SKM-1 (cell line): ENCODE results near the gene EPHA2.

ENCODE experiments used
- DNase-seq: peaks from one replicate; lab custom pipeline; 2025; ENCODE audit not compliant: unreplicated experiment; lab: John Stamatoyannopoulos, UW

EPHA2 gene

DNA sequence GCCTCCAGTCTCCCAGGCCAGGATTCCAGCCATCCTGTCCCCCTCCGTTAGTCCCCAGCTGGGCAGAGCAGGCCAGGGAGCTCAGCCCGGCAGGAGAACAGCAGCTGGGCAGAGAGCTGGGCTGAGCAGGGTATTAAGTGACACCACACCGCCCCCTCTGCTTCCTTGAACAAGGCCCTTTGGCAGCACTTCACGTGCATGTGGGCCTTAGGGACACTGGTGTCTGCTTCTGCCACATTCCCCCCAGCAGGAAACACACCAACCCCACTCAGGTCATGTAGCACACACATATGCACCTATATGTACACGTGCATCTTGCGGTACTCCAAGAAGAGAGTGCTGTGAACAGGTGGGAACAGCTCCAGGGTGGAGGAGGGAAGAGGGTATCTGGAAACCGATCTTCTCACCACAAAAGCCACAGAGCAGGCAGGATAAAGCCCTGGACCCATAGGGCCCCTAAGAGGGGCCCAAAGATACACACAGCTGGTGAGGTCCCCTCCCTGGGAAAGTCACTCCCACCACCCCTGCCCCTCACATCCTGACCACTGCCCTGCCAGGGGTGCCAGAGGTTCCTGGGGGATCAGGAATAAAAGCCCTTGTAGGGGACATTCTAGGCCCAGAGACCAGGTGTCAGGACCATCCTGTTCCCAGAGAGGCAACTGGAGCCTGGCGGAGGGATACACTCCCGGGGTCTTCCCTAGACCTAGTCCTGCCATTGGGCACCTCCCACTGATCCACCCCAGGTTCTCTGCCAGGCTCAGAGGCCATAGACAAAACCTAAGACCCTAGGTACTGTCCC, 4.5 kb downstream of the EPHA2 start:
- no peak for DNase-seq

DNA sequence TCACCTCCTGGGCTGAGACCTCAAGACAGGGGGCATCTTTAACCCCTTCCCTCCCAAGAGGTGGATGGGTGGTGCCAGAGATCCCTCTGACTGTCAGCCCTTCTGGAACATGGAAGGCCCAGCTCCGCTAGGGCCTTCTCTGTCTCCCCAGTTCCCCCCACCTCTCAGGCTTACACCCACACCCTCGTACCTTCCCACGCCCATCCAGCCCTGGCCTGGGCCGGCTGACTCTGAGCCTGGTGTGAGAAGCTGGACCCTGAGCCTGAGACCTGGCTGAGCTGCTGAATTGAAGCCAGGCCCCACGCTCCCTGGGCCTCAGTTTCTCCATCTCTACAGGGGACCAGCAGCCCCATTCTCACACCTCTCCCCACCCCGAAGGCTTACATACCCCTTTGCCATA, 5.4 kb downstream of the EPHA2 start:
- DNase-seq: no peak

- no peak for DNase-seq
Measured at GRCh38 chr1:16149702-16150488, 6.0 kb downstream of the EPHA2 start.

- DNase-seq: no peak
Measured at GRCh38 chr1:16149146-16149545, 6.7 kb downstream of the EPHA2 start.

- DNase-seq: no peak
Measured at GRCh38 chr1:16148329-16149092, 7.4 kb downstream of the EPHA2 start.

- no peak for DNase-seq
Measured at GRCh38 chr1:16147156-16147926, 8.5 kb downstream of the EPHA2 start.

GRCh38 chr1:16146279-16147155, 9.4 kb downstream of the EPHA2 start:
- no peak for DNase-seq

GRCh38 chr1:16145662-16146278, 10.1 kb downstream of the EPHA2 start:
- no peak for DNase-seq

DNA sequence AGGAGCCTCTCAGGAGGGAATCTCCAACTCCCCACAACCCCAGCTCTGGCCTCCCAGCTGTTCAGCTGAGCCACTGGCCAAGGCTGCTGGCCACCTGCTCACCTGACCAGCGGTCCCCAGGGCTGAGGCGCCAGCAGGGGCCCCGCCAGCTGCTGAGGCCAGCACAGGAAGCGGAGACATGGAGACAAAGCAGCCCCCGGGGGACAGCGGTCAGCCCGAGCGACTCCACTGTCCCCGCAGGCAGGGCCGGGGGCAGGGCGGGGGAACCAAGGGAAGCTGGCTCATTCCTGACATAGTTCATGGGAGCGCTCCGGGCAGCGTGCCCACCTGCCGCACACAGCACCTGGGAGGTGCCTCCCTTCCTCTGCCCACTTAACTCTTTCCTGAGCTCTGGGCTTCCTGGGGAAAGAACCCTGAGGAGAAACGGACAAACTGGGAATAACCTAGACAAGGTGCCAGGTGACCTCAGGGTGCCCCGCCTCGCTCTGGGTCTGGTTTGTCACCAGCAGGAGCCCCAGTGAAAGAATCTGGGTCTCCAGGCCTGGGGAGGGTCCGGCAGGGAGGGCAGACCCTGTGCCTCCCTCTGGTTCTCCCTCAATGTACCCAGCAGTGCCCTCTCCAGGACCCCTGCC, 10.7 kb downstream of the EPHA2 start:
- DNase-seq: no peak

DNA sequence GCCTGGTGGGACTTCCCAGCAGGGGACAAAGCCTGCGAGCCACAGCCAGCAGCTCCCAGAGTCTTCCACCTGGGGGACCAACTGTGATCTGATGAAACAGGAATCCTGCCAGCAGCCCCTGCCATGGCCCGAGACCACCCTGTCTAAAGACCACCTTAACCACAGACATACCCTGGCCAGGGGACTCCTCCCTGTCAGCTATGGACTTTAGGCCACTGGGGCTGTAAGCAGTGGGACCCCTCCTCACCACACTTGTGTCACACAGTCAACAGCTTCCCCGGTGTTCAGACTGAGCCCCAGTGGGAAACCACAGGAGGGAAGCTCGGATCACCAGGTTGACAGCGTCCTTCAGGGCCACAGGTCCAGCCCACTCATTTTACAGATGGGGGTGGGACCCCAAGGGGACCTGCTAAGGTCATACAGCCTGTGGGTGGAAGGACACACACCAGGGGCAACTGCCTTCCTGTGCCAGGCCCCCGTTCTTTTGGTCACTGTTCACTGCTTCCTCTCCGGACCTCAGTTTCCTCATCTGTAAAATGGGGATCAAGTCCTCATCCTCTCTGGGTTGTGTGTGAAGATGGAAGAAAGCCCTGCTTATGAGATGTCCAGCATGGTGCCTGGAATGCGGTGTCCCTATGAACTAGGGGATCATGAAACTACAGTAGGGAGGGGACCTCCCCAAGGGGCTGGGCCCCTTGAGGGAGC, 11.4 kb downstream of the EPHA2 start:
- DNase-seq: no peak

DNA sequence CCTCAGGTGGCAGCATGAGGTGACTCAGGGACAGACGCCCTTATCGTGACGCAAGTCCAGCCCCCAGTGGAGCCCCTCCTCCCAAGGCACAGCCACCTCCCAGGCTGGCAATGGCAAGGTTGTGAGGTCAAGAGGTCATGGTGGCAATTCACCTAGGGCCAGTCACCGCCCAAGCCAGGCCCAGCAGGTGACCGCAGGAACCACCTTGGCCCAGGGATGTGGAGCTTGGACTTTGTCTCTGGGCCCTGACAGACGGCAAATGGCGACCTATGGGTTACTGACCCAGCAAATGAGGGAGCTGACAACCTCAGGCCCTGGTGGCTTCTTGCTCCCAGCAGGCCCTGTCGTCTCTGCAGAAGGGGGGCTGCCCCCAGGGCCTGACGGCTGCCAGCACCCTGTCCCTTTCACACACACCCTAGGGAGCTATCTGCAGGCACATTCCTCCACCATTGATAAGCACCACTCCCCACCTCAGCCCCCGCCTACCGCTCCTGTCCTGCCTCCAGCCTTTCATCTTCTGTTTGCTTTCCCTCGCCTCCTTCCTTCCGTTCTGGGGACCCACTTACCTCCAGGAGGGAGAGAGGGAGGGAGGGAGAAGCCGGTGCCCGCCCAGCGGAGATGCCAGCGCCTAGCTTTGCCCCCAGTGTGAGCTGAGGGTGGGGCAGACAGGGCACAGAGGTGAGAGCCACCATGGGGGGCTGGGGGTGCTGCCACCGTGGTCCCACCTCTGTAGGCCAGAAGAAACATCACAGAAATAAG, 12.1 kb downstream of the EPHA2 start:
- DNase-seq: no peak

DNA sequence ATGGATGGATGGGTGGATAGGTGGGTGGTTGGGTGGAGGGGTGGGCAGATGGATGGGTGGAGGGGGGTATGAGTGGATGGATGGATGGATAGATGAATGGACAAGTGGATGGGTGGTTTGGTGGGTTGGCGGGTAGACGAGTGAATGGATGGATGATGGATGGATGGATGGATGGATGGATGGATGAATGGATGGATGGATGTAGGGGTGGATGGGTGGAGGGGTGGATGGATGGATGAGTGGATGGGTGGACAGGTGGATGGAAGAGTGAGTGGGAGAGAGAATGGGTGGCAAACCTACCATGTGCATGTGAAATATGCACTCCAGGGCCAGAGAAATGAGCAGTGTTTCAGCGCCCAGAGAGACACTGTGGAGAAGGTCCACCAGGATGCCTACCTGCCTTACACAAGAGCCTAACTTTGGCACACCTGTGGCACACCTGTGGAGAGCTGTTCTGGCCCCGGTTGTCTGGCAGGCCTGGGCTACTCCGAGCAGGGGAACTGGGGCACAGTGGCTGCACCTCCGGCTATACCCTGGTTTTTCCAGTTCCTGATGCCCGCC, 12.8 kb downstream of the EPHA2 start:
- DNase-seq: no peak

GRCh38 chr1:16142383-16142995, 13.4 kb downstream of the EPHA2 start:
- DNase-seq: no peak

GRCh38 chr1:16141573-16142336, 14.1 kb downstream of the EPHA2 start:
- DNase-seq: no peak

DNA sequence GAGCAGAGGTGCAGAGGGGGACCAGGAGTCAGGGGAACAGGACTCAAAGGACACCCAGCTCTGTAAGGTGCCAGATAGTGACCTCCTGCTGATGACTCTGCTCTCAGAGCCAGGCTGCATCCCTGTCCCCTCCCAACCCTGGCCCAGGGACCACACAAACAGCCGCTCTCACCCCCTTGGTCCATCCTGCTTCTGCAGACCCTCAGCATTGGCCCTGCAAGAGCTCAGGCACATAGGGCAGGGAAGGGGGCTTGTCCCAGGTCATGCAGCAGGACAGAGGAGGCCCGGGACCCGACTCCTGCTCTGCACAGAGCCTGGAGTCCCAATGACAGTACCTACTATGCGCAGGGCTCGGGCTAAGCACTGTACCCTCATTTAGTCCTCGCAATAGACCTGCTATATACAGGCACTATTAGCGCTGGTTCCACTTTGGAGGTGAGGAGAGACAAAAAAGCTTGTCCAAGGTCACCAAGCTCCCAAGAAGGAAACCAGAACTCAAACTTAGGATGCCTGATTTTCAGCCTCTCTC, 15.7 kb downstream of the EPHA2 start:
- no peak for DNase-seq

GRCh38 chr1:16139473-16139962, 16.4 kb downstream of the EPHA2 start:
- no peak for DNase-seq
